K562 (cell line): ENCODE data around the gene HFE. TPM values are rescaled to one million over a fixed set of nuclear protein-coding genes. Genes with fewer than 3 reads are reported as not detected.
"Not testable (repeated sequence)": the region's sequence is repeated elsewhere in the genome, so short reads cannot be mapped to it uniquely, and the experiment has no call there.

Experiments
- ATAC-seq: fragments of 200-7000 bp; cut with Tn5 transposase; 3 replicates; pipeline ENCODE4 v1.9.1; 2020; ENCODE audit warnings: moderate library complexity
- BruUV-seq: library from RNA; stranded (reverse); fragments of 400-500 nt; replicated peaks from 2 replicates; lab custom pipeline; 2021; lab: Mats Ljungman, UMichigan
- CTCF ChIA-PET: fragments of 300-600 bp; formaldehyde crosslinking; extraction: SDS; loops from one replicate; lab custom pipeline; 2021; ENCODE audit warnings: low intra/inter-chr PET ratio; lab: Yijun Ruan, JAX
- POLR2A ChIA-PET: fragments of 300-600, 350-650 bp; sonication (Branson Sonifier 250); formaldehyde crosslinking; extraction: SDS; loops from one replicate; lab custom pipeline; 2021; ENCODE audit warnings: antibody characterized with exemption, inconsistent platforms; lab: Yijun Ruan, JAX
- DNase-seq, 4 experiments: peaks; one replicate each; pipeline versions ENCODE4 v3.0.0 to v3.0.0-alpha.2; 2011 to 2018; ENCODE audit warnings: low spot score in 3 of 4, mixed read lengths in 3 of 4; ENCODE audit errors: extremely low read depth in 1 of 4
- FAIRE-seq: peaks from 2 replicates; lab custom pipeline; 2011; peaks lifted over from hg19 to GRCh38; lab: Jason Lieb, UNC
- H2AFZ ChIP-seq: 2 replicates; pipeline ENCODE4 v1.6.0; 2011; ENCODE audit warnings: low read depth, low read length, control low read depth, inconsistent platforms
- H3K27ac ChIP-seq: fragments of 200-600 bp; 3 replicates; pipeline ENCODE4 v1.8.0; 2011; ENCODE audit warnings: low read depth, mild to moderate bottlenecking, control low read depth, inconsistent platforms, low read length, moderate library complexity, mixed read lengths; ENCODE audit errors: extremely low read depth
- H3K27me3 ChIP-seq, 2 experiments: fragments of 300-600 bp in 1 of 2; 2 replicates in 1 of 2; 3 replicates in 1 of 2; pipeline versions ENCODE4 v1.6.0 to v1.8.0; 2011; ENCODE audit warnings: inconsistent platforms in 2 of 2, low read length in 2 of 2, mild to moderate bottlenecking in 1 of 2, mixed read lengths in 1 of 2, moderate library complexity in 1 of 2; ENCODE audit not compliant: control insufficient read depth in 2 of 2, insufficient read depth in 2 of 2
- H3K36me3 ChIP-seq: fragments of 300-600 bp; 3 replicates; pipeline ENCODE4 v1.8.0; 2011; ENCODE audit warnings: mild to moderate bottlenecking, low read length, inconsistent platforms; ENCODE audit not compliant: control insufficient read depth, insufficient read depth
- H3K4me1 ChIP-seq, 2 experiments: fragments of 200-600 bp in 1 of 2; replicated peaks in 1 of 2; 2 replicates in 1 of 2; 3 replicates in 1 of 2; pipeline versions ENCODE4 v1.5.1 to v1.8.0; 2011; ENCODE audit warnings: inconsistent platforms in 2 of 2, low read length in 2 of 2, mild to moderate bottlenecking in 1 of 2, mixed read lengths in 1 of 2, moderate library complexity in 1 of 2; ENCODE audit not compliant: control insufficient read depth in 2 of 2, insufficient read depth in 2 of 2
- H3K4me2 ChIP-seq: 2 replicates; pipeline ENCODE4 v1.6.1; 2011; ENCODE audit warnings: low read length, control low read depth, inconsistent platforms, mixed read lengths; ENCODE audit not compliant: insufficient read depth
- H3K4me3 ChIP-seq: fragments of 200-600 bp; sonication (generic), shearing (Covaris generic); 2 replicates; pipeline ENCODE4 v1.5.1; 2016; ENCODE audit warnings: control low read depth, inconsistent platforms
- H3K79me2 ChIP-seq: fragments of 200-600 bp; 3 replicates; pipeline ENCODE4 v1.8.0; 2011; ENCODE audit warnings: low read length, inconsistent platforms; ENCODE audit not compliant: control insufficient read depth, insufficient read depth
- H3K9ac ChIP-seq, 2 experiments: 2 replicates each; pipeline versions ENCODE4 v1.6.0 to v1.6.1; 2011; ENCODE audit warnings: low read depth in 2 of 2, low read length in 2 of 2, control low read depth in 1 of 2, inconsistent platforms in 1 of 2, mild to moderate bottlenecking in 1 of 2, mixed read lengths in 1 of 2; ENCODE audit not compliant: insufficient read depth in 1 of 2
- H3K9me1 ChIP-seq: one replicate; pipeline ENCODE4 v1.6.0; 2011; ENCODE audit warnings: inconsistent platforms, mild to moderate bottlenecking, low read length, moderate library complexity; ENCODE audit not compliant: control insufficient read depth, insufficient read depth
- H3K9me3 ChIP-seq: replicated peaks from 2 replicates; pipeline ENCODE4 v1.5.1; 2011; ENCODE audit warnings: low read depth, low read length, inconsistent platforms; ENCODE audit not compliant: control insufficient read depth, insufficient read depth
- H4K20me1 ChIP-seq: replicated peaks from 2 replicates; pipeline ENCODE4 v1.6.1; 2011; ENCODE audit warnings: low read length, inconsistent platforms, mixed read lengths; ENCODE audit not compliant: control insufficient read depth, insufficient read depth
- ATF4 ChIP-seq: fragments of 450-650 bp; formaldehyde crosslinking; IDR thresholded peaks from 2 replicates; pipeline ENCODE4 v1.4.0; 2022; ENCODE audit warnings: mild to moderate bottlenecking, moderate library complexity
- ATF7 ChIP-seq: fragments of 450-650 bp; IDR thresholded peaks from 2 replicates; pipeline ENCODE4 v1.7.1; 2014; ENCODE audit warnings: mild to moderate bottlenecking, moderate library complexity
- BCOR ChIP-seq: fragments of 450-650 bp; IDR thresholded peaks from 2 replicates; pipeline ENCODE4 v1.6.1; 2016
- CC2D1A ChIP-seq: fragments of 450-650 bp; IDR thresholded peaks from 2 replicates; pipeline ENCODE4 v1.6.1; 2017; ENCODE audit warnings: mild to moderate bottlenecking
- CEBPB ChIP-seq: fragments of 450-650 bp; IDR thresholded peaks from 2 replicates; pipeline ENCODE4 v1.6.1; 2016; ENCODE audit warnings: missing genetic modification characterization, missing compliant biosample characterization
- CEBPG ChIP-seq, 3 experiments: fragments of 200-800 bp in 1 of 3; sonication (Bioruptor generic) in 1 of 3; sonication (generic) in 1 of 3; formaldehyde crosslinking in 1 of 3; IDR thresholded peaks in 2 of 3; conservative IDR thresholded peaks in 1 of 3; 2 replicates each; pipeline versions ENCODE4 v1.6.1 to v1.8.0; 2016 to 2022; ENCODE audit warnings: missing compliant biosample characterization in 2 of 3, missing genetic modification characterization in 2 of 3, mild to moderate bottlenecking in 1 of 3, missing genetic modification reagents in 1 of 3
- CXXC5 ChIP-seq: fragments of 250-450 bp; sonication (Bioruptor Pico); IDR thresholded peaks from 2 replicates; pipeline ENCODE4 v1.8.0; 2022; ENCODE audit warnings: inconsistent platforms, mild to moderate bottlenecking, moderate library complexity
- EP300 ChIP-seq: IDR thresholded peaks from 2 replicates; pipeline ENCODE4 v1.6.1; 2012; ENCODE audit warnings: low read length, improper control_type of control experiment
- NFRKB ChIP-seq: fragments of 450-650 bp; IDR thresholded peaks from 2 replicates; pipeline ENCODE4 v1.6.1; 2016; ENCODE audit warnings: low read depth
- SMAD4 ChIP-seq: fragments of 250-450 bp; sonication (Bioruptor Pico); conservative IDR thresholded peaks from 2 replicates; pipeline ENCODE4 v1.8.0; 2021; ENCODE audit warnings: inconsistent platforms, mild to moderate bottlenecking, moderate library complexity
- SMARCA5 ChIP-seq: fragments of 450-650 bp; IDR thresholded peaks from 2 replicates; pipeline ENCODE4 v1.6.1; 2016
- TRIM24 ChIP-seq, 2 experiments: fragments of 450-650 bp; IDR thresholded peaks; 2 replicates each; pipeline ENCODE4 v1.6.1; 2016
- ZNF121 ChIP-seq: sonication (generic); formaldehyde crosslinking; conservative IDR thresholded peaks from 2 replicates; pipeline ENCODE4 v1.8.0; 2022; ENCODE audit warnings: missing genetic modification reagents
- ZNF384 ChIP-seq: IDR thresholded peaks from 2 replicates; pipeline ENCODE4 v1.6.1; 2012; ENCODE audit warnings: low read depth, low read length, improper control_type of control experiment
- WGBS: fragments of 100-300 bp; shearing (Covaris generic); methylation state at CpG from one replicate; pipeline ENCODE4 v1.1.6; 2016; ENCODE audit warnings: low coverage, mixed read lengths; ENCODE audit not compliant: insufficient coverage; ENCODE audit errors: missing lambda C conversion rate; 5-methylcytosine and 5-hydroxymethylcytosine counted together
- in situ Hi-C: fragments of 300-500 bp; cut with MboI; formaldehyde crosslinking; loops from 4 replicates; pipeline ENCODE4 v1.15.0; 2018; ENCODE audit warnings: inconsistent platforms, mixed read lengths
- intact Hi-C: fragments of 100-400 bp; cut with micrococcal nuclease; formaldehyde crosslinking; loops from 2 replicates; pipeline ENCODE4 v1.14.2; 2022
- polyA plus RNA-seq, 8 experiments: library from polyadenylated mRNA; depleted of rRNA in 4 of 8; stranded (reverse) in 5 of 8; unstranded in 3 of 8; fragments of >200 nt; fragmentation: Nextera tagmentation in 2 of 8; fragmentation: Illumina TruSeq in 1 of 8; extraction: Ambion mirVana in 2 of 8; extraction: Trizol in 1 of 8; gene quantifications; 2 replicates each; pipeline versions ENCODE4 v1.2.1 to v1.2.3, GENCODE V29; 2011 to 2014; ENCODE audit warnings: inconsistent platforms in 1 of 8, missing spikeins in 1 of 8
- total RNA-seq, 7 experiments: library from RNA; depleted of rRNA in 6 of 7; stranded (reverse); fragments of >200 nt in 6 of 7; fragmentation: Illumina TruSeq in 2 of 7; extraction: Trizol in 2 of 7; gene quantifications; 2 replicates each; pipeline versions ENCODE4 v1.2.1 to v1.2.3, GENCODE V29; 2011 to 2021; ENCODE audit warnings: low replicate concordance in 1 of 7
- TF ChIP-seq, protein P1 (sequence below), 2 experiments: fragments of 450-650 bp in 1 of 2; sonication (generic) in 1 of 2; formaldehyde crosslinking in 1 of 2; IDR thresholded peaks in 1 of 2; conservative IDR thresholded peaks in 1 of 2; 2 replicates each; pipeline versions ENCODE4 v1.6.1 to v1.8.1; 2016 to 2023; ENCODE audit warnings: mild to moderate bottlenecking in 2 of 2, moderate library complexity in 2 of 2, inconsistent platforms in 1 of 2, missing genetic modification reagents in 1 of 2

HFE gene
- total and polyA plus RNA-seq, 9 of the 15 experiments (the other 6 are each of a cell fraction or from before 2014, with no cell fraction given), result 0.14 to 1.2 (median 0.76) TPM

GRCh38 chr6:26058477-26059033 lies 28.7 kb upstream of the HFE start:
- not testable (repeated sequence) for ATAC-seq
- peak; percentile 42; the same call in 1 of the 2 replicates for TF ChIP-seq NFRKB
- TF ChIP-seq ATF7, result 0 out of 2 replicates have a peak, but pooled peaks have one; percentile 22
- peak; percentile 55; the same call in 1 of the 2 replicates for TF ChIP-seq ZNF384
- 0 out of 2 replicates have a peak, but pooled peaks have one; percentile 6 for TF ChIP-seq EP300
- TF ChIP-seq CXXC5 (CRISPR knock-in tag), result 0 out of 2 replicates have a peak, but pooled peaks have one; percentile 25
- peak; percentile 52; the same call in 1 of the 2 replicates for TF ChIP-seq ATF4
- TF ChIP-seq TRIM24 (IDR thresholded peaks at IDR 0.05), result peak; percentile 75 to 81; a peak in 2 of 4 replicates
- peak; percentile 54; the same call in 1 of the 2 replicates for TF ChIP-seq SMARCA5
- 0 out of 2 replicates have a peak, but pooled peaks have one; percentile 40 for TF ChIP-seq SMAD4 (CRISPR knock-in tag)
- TF ChIP-seq, protein P1, sequence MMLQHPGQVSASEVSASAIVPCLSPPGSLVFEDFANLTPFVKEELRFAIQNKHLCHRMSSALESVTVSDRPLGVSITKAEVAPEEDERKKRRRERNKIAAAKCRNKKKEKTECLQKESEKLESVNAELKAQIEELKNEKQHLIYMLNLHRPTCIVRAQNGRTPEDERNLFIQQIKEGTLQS (IDR thresholded peaks at IDR 0.05), result peak; percentile 56; the same call in 1 of the 2 replicates
- TF ChIP-seq, protein P1 (CRISPR knock-in tag; conservative IDR thresholded peaks at IDR 0.05), result not testable (repeated sequence)
- TF ChIP-seq CEBPB (tag), result peak; percentile 68
- TF ChIP-seq CC2D1A, result 0 out of 2 replicates have a peak, but pooled peaks have one; percentile 59
- TF ChIP-seq ZNF121 (CRISPR knock-in tag), result peak; percentile 62
- peak; percentile 70 for TF ChIP-seq BCOR
- TF ChIP-seq CEBPG (CRISPR knock-in tag; IDR thresholded peaks at IDR 0.05), result peak; percentile 92
- peak in 1 of 2 experiments; percentile 78; a peak in 2 of 4 replicates for TF ChIP-seq CEBPG (tag; conservative IDR thresholded peaks at IDR 0.05 in 1 of 2, IDR thresholded peaks at IDR 0.05 in 1 of 2)

More at GRCh38 chr6:26058477-26059033, 28.7 kb upstream of the HFE start:
- FAIRE-seq, H3K36me3 ChIP-seq, H3K4me3 ChIP-seq, BruUV-seq, H3K27me3 ChIP-seq, H4K20me1 ChIP-seq, H3K9me3 ChIP-seq, intact Hi-C loops, H3K4me2 ChIP-seq, in situ Hi-C loops, H3K9me1 ChIP-seq, DNase-seq: not testable (repeated sequence)
- 82% methylated on average over 12 of the region's 12 CpGs for WGBS
- peak overlapping the region; percentile 67; the same call in 1 of the 2 replicates for H2AFZ ChIP-seq
- peaks cover 27% of the 10 kb centered on the region for H3K79me2 ChIP-seq
- ChIA-PET POLR2A (interaction anchor here (0.7 to 23.0 kb wide), 4 partner anchors 28 to 98 kb away, joined by 4 to 597 read pairs (median 16); partner anchors contain the start of gene HFE), CTCF (interaction anchor here (0.6 kb wide), 1 partner anchor 39 kb away, joined by 3 read pairs; no protein-coding TSS in a partner anchor)
- H3K9ac ChIP-seq, result 0 out of 4 replicates have a peak overlapping the region, but pooled peaks of 1 of the 2 experiments have one; percentile 15
- peaks cover 0 to 13% of the 10 kb centered on the region in 2 experiments; a peak in 4 of 5 replicates for H3K4me1 ChIP-seq
- peak overlapping the region; percentile 11; the same call in 1 of the 3 replicates for H3K27ac ChIP-seq
